GM18858 (cell line): ENCODE results near the gene MTCH2.
"Not testable (repeated sequence)": the region's sequence is repeated elsewhere in the genome, so short reads cannot be mapped to it uniquely, and the experiment has no call there.

Experiments used
- ATAC-seq: cut with Tn5 transposase; IDR thresholded peaks from one replicate; pipeline ENCODE4 v1.9.1; 2021; ENCODE audit not compliant: unreplicated experiment

Gene MTCH2

GRCh38 chr11:47642099-47642855 lies at the start of gene MTCH2:
Gene MTCH2 (minus strand): TSS chr11:47642559. CDS start chr11:47642465, 94 bp downstream.
- ATAC-seq = peak; percentile 89

DNA sequence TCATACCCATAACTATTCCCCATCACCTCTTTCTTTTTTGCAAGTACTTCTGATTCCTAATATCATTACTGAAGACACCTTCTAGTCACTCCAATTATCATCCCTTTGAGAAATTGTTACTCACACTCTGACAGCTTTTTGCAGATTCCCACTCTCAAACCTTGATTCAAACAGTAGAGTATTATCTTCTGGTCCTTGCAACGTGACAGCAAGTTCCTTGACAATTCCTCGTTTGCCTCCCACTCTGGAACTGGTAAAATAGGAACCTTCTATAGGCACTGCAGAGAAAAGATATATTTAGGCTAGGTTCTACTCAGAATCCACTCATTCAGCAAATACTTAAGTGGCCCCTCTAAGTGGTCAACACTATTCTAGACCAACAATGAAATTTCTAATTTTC lies 49.6 kb upstream of the MTCH2 start:
- no peak for ATAC-seq

GRCh38 chr11:47689480-47689879 lies 47.1 kb upstream of the MTCH2 start:
- no peak for ATAC-seq

- no peak for ATAC-seq
Observed at GRCh38 chr11:47688991-47689390, 46.6 kb upstream of the MTCH2 start.

GRCh38 chr11:47688111-47688510 lies 45.8 kb upstream of the MTCH2 start:
- ATAC-seq = no peak

- ATAC-seq = not testable (repeated sequence)
Observed at GRCh38 chr11:47686704-47687103, 44.3 kb upstream of the MTCH2 start.

DNA sequence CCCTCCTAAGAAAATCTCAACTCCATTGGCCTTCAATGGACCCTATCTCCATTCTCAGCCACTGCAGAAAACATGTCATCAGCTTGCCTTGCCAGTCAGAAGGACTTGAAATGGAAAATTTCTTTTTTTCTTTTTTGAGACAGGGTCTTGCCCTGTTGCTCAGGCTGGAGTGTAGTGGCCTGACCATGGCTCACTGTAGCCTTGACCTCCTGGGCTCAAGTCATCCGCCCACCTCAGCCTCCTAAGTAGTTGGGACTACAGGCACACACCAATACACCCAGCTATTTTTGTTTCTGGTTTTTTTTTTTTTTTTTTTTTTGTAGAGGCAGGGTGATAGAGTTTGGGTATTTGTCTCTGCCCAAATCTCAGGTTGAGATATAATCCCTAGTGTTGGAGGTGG lies 43.8 kb upstream of the MTCH2 start:
- no peak for ATAC-seq

GRCh38 chr11:47675851-47676250 lies 33.5 kb upstream of the MTCH2 start:
- no peak for ATAC-seq

- no peak for ATAC-seq
Observed at GRCh38 chr11:47672283-47672730, 29.9 kb upstream of the MTCH2 start.

GRCh38 chr11:47669856-47670255 lies 27.5 kb upstream of the MTCH2 start:
- no peak for ATAC-seq

- ATAC-seq = no peak
Observed at GRCh38 chr11:47668665-47669064, 26.3 kb upstream of the MTCH2 start.

GRCh38 chr11:47667555-47667954 lies 25.2 kb upstream of the MTCH2 start:
- no peak for ATAC-seq

- no peak for ATAC-seq
Observed at GRCh38 chr11:47667135-47667534, 24.8 kb upstream of the MTCH2 start.

GRCh38 chr11:47664936-47665335 lies 22.6 kb upstream of the MTCH2 start:
- ATAC-seq = not testable (repeated sequence)

DNA sequence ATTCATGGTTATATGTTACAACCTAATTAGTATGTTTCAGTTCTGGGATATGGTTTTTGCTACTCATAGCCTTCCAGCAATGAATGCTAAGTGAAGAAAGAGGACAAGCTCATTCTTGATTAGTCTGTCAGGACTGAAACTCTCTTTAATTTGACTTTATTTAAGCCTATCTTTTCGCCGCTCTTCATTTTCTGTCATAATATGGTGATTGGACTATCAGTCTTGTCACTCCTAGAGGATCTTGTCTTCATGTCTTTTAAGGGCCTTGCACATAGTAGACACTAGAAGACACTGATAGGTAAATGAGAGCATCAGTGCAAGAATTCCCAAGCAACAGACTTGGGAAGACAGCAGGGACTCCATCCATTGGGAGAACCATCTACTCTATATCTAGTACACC lies 18.9 kb upstream of the MTCH2 start:
- ATAC-seq = no peak

- ATAC-seq = no peak
Observed at GRCh38 chr11:47659276-47659675, 16.9 kb upstream of the MTCH2 start.

GRCh38 chr11:47656260-47656885 lies 14.0 kb upstream of the MTCH2 start:
- no peak for ATAC-seq

DNA sequence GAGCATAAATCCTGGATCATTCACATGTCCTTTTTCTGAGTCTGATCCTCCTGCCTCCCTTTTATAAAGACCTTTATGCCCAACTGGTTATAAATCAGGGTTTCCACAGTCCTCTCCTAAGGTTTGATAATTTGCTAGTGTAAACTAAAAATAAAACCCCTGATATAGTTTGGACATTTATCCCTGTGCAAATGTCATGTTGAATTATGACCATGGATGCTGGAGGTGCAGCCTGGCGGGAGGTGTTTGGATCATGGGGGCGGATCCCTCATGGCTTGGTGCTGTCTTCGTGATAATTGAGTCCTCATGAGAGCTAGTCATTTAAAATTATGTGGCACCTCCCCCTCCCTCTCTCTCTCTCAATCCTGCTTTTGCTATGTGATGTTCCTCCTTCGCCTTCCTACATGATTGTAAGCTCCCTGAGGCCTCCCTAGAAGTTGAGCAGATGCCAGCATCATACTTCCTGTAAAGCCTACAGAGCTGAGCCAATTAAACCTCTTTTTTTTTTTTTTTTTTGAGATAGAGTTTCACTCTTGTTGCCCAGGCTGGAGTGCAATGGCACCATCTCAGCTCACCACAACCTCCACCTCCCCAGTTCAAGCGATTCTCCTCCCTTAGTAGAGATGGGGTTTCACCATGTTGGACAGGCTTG lies 9.6 kb upstream of the MTCH2 start:
- no peak for ATAC-seq

- no peak for ATAC-seq
Observed at GRCh38 chr11:47649276-47649675, 6.9 kb upstream of the MTCH2 start.

DNA sequence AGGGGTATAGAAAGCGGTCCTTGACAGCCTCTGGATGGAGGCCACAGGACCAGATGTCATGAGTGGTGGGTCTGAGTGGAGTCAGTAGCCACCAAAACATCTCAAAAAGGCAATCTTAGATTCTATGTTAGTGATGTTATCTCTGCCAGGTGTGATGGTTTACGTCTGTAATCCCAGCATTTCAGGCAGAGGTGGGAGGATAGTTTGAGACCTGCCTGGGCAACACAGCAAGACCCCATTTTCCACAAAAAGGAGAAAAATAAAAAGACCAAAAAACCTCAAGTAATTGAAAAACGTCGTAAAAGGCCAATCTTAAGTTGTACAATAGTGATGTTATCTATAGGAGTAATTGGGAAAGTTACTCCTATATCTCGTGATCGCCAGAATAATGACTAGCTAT lies 3.7 kb upstream of the MTCH2 start:
- ATAC-seq = no peak

- ATAC-seq = no peak
Observed at GRCh38 chr11:47645500-47645899, 3.1 kb upstream of the MTCH2 start.

- no peak for ATAC-seq
Observed at GRCh38 chr11:47641600-47642098, 710 bp downstream of the MTCH2 start.
